Measurements from ENCODE around the gene BRINP1. TPM values are rescaled to one million over a fixed set of nuclear protein-coding genes. Genes with fewer than 3 reads are reported as not detected.

BRINP1 gene, protein sequence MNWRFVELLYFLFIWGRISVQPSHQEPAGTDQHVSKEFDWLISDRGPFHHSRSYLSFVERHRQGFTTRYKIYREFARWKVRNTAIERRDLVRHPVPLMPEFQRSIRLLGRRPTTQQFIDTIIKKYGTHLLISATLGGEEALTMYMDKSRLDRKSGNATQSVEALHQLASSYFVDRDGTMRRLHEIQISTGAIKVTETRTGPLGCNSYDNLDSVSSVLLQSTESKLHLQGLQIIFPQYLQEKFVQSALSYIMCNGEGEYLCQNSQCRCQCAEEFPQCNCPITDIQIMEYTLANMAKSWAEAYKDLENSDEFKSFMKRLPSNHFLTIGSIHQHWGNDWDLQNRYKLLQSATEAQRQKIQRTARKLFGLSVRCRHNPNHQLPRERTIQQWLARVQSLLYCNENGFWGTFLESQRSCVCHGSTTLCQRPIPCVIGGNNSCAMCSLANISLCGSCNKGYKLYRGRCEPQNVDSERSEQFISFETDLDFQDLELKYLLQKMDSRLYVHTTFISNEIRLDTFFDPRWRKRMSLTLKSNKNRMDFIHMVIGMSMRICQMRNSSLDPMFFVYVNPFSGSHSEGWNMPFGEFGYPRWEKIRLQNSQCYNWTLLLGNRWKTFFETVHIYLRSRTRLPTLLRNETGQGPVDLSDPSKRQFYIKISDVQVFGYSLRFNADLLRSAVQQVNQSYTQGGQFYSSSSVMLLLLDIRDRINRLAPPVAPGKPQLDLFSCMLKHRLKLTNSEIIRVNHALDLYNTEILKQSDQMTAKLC
- 1 to 10 TPM in 1 of 2 donors, under 1 TPM in 1; 0.44 to 1.9 TPM for total RNA-seq
- long read RNA-seq, transcript BRINP1-201 (8 exons, 3,202 nt), result major isoform, 5 of 7 reads
- long read RNA-seq, partial matches to known transcripts, result 1 of 7 reads
- long read RNA-seq, other reads (novel, unspliced or antisense), result 1 of 7 reads

- peak; percentile 40 for DNase-seq
- ATAC-seq, result peak; percentile 78 to 94
- intact Hi-C loops (cut with DNase I), result loop anchor here (5.0 to 10.0 kb wide), 5 partner anchors 542 to 1584 kb away; no protein-coding TSS in a partner anchor
Observed at GRCh38 chr9:119368681-119369581, at the start of gene BRINP1. TSS of gene BRINP1 (minus strand) at chr9:119369435. CDS start at chr9:119313355, 56,080 bp downstream.

DNA sequence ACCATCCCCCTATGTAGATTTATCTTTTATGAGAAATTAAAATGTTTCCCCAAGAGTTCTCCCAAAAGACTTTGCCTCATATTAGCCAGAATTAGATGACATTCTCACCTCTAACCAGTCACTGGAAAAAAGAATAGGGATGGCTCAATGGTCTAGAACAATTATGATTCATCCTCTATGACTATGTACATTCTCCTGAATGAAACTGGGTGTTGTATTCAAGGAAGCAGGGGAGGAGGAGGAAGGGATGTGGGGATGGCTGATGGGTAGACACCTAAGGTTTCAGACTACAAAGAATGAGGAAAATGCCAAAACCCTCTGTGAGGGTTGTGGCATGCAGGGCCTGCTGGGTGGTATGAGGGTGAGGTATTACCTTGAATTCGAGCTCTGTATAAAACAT is 49.5 kb upstream of the BRINP1 start:
- intact Hi-C loops (cut with DNase I), result no loop called here
- DNase-seq (no peak), ATAC-seq (no peak)

DNA sequence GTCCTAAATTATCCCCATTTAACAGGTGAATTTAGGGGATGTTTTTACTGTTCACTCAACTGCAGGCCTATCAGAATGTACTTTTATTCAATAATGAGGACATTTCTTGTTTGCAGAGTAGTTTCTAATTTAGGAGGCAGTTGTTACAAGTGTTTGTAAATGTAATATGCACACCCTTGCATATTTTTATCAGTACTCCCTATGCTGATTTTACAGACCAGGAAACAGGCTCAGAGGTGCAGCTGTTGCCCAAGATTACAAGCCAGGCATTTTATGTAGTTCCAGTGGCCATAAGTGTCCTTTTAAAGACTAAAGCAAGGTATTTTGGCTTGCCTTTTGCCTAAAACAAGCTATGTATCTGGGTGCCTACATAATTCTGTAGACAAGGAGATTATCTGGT is 47.6 kb upstream of the BRINP1 start:
- DNase-seq (no peak), ATAC-seq (no peak)
- intact Hi-C loops (cut with DNase I), result no loop called here

DNA sequence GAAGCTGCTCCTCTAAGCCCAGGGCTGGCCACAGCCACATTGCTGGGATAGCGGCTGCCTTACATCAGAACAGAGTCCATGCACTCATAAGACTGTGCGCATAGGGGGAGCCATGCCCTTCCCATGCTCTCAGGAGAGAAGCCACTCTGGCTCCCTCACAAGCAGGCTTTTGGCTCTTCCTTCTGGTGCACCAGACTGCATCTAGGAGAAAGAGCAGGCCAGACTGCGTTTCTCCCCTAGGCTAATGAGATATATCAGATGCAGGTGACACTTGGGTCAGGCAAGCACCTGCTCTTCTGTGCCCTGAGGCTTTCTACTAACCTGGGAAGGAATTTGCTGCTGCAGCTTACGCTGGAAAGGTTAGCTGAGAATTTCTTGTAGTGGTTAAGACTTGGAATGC is 43.2 kb upstream of the BRINP1 start:
- intact Hi-C loops (cut with DNase I), result no loop called here
- no peak for ATAC-seq
- no peak for DNase-seq

DNA sequence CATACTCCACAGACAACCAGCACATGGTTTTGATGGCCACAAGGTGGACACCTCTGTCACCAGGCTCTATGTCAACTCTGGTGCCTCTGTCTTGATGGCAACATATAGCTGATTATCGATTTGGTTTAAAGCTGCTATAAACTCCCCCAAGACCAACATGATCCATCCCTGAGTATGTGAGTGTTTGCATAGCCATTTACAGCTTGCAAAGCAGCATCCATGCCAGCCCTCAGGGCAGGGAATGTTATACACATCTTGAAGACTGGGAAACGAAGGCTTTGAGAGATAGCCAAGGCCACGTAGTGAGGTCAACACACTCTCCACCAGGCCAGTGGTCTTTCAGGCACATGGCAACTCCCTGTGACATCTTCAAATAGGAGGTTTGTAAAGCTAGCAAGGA is 40.3 kb upstream of the BRINP1 start:
- ATAC-seq (no peak), DNase-seq (no peak)
- intact Hi-C loops (cut with DNase I), result no loop called here

DNA sequence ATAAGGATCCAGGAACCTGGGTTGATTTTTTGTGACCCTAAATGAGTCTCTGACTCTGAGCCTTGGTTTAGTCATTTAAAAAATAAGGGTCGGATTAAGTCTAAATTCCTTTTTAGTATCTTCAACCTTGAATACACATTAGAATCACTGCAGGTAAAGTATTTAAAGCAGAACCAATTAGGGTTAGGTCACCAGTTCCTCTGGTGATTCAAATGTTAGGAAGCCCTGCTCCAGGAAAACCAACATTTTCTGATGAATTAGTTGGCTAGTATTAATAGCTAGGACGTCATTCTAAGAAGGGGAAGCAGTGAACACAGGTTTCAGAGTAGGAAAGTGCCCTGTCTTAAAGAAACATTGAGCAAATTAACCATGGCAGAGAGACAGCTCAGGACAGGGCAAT is 31.4 kb upstream of the BRINP1 start:
- ATAC-seq (no peak), DNase-seq (no peak)
- intact Hi-C loops (cut with DNase I), result no loop called here

DNA sequence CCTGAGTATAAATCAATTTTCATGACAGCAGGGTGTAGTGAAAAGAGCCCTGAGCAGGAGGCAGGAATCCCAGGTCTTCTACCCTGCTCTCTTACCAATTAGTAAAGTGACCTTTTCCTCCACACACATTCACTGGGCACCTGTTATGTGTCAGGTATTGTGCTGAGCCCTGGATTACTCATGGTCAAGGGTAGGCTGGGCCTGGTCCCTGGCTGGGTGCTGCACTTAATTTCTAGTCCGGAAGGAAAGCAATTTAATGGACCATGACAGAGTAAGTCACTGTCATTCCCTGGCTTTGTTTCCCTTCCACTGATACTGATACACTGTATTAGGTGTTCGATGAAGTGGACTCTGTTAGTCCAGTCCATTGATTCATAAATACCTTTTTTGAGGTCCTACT is 29.1 kb upstream of the BRINP1 start:
- DNase-seq (no peak), ATAC-seq (no peak)
- intact Hi-C loops (cut with DNase I), result no loop called here

DNA sequence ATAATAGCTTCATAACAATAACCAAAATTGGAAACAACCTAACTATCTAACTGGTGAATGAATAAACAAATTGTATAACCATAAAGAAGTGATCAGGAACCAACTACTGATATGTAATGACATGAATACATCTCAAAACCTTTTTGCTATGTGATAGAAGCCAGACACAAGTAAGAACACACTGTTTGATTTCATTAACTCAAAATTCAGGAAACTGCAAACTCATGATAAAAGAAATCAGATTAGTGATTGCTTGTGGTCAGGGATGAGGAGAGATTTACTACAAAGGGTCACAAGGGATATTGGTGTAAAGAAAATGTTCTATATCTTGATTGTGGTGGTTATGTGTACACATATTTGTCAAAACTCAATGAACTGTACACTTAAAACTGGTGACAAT is 22.6 kb upstream of the BRINP1 start:
- intact Hi-C loops (cut with DNase I), result no loop called here
- DNase-seq (no peak), ATAC-seq (no peak)

DNA sequence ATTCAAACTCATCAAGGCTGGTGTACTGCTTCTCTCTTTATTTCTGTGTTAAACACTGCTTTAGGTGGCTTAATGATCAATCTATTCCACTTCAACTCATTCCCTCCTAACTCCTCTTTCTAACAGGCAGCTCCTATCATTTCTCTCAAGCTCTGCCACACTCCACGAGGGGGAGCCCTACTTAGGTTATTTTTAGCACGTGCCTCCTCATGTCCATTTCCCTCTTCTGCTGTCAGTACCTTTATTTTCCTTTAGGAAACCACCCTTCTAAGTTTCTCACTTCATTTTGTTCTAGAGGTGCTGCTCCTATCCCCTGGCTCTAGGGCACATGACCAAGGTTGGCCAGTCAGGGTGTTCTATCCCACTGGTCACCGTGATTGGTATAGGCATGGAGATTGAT is 6.7 kb upstream of the BRINP1 start:
- DNase-seq (no peak), ATAC-seq (no peak)
- intact Hi-C loops (cut with DNase I), result loop anchor here in 1 of 2 donors (10.0 kb wide), 1 partner anchor 589 kb away; no protein-coding TSS in a partner anchor

- intact Hi-C loops (cut with DNase I), result loop anchor here in 1 of 2 donors (10.0 kb wide), 1 partner anchor 592 kb away; no protein-coding TSS in a partner anchor
- DNase-seq, result no peak
Observed at GRCh38 chr9:119372951-119373350, 3.7 kb upstream of the BRINP1 start.

GRCh38 chr9:119370816-119371215 is 1.6 kb upstream of the BRINP1 start:
- intact Hi-C loops (cut with DNase I), result loop anchor here in 1 of 2 donors (10.0 kb wide), 1 partner anchor 594 kb away; no protein-coding TSS in a partner anchor
- peak; percentile 60 for DNase-seq
- peak in 1 of 2 donors; percentile 36 for ATAC-seq

More at GRCh38 chr9:119372951-119373350, 3.7 kb upstream of the BRINP1 start:
- no peak for ATAC-seq

GRCh38 chr9:119369680-119370366 is 588 bp upstream of the BRINP1 start:
- peak in 1 of 2 donors; percentile 2 for ATAC-seq
- no peak for DNase-seq
- intact Hi-C loops (cut with DNase I), result loop anchor here (5.0 to 10.0 kb wide), 6 partner anchors 543 to 1585 kb away; no protein-coding TSS in a partner anchor

GRCh38 chr9:119368179-119368578 is 1.1 kb downstream of the BRINP1 start:
- intact Hi-C loops (cut with DNase I), result loop anchor here (5.0 to 10.0 kb wide), 5 partner anchors 541 to 1583 kb away; no protein-coding TSS in a partner anchor
- DNase-seq (no peak), ATAC-seq (no peak)

- intact Hi-C loops (cut with DNase I), result loop anchor here (5.0 to 10.0 kb wide), 5 partner anchors 540 to 1583 kb away; no protein-coding TSS in a partner anchor
- ATAC-seq (no peak), DNase-seq (no peak)
Observed at GRCh38 chr9:119367683-119368075, 1.6 kb downstream of the BRINP1 start.

- intact Hi-C loops (cut with DNase I), result loop anchor here (5.0 to 10.0 kb wide), 5 partner anchors 540 to 1582 kb away; no protein-coding TSS in a partner anchor
- DNase-seq, result no peak
- no peak for ATAC-seq
Observed at GRCh38 chr9:119366909-119367682, 2.1 kb downstream of the BRINP1 start.

DNA sequence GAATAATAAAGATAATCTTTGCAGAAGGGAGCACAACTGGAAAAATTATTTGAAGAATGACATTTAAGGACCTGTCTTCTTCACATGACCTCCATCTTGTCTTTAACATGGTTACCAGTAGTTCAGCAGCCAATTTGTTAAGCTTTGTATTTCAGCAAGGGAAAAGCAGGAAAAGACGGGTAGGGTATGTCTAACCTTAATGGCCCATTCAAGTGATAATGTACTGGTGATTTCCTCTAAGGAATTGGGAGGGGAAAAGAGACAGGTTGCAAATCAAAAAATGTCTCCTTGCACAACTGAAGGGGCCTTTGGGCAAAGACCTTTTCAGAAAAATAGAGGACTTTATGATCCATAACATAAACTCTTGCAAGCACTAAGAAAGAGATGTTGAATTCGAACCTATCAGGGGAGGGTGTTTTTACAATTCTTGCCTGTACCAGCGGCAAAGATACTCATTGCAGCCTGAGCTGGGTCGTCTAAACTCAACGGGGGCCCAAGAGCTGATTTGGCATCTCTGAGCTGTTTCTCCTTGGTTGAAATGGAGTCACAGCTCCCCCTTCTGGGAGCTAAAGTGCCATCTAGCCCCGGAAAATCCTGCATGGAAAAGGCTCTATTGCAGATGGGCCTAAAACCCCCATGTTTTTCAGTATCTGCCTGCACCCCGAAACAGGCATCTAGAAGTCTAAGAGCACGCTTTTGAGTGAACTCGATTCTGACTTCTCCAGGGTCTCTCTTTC is 3.8 kb downstream of the BRINP1 start:
- no peak for ATAC-seq
- DNase-seq, result no peak
- intact Hi-C loops (cut with DNase I), result loop anchor here (2.0 to 10.0 kb wide), 6 partner anchors 537 to 1581 kb away; no protein-coding TSS in a partner anchor
